Erythroblast (primary cell): ENCODE data around the gene RAB30.

Experiments
- GATA1 ChIP-seq: IDR thresholded peaks from 2 replicates; pipeline ENCODE4 v1.6.1; 2011; ENCODE audit warnings: low read depth, mild to moderate bottlenecking, control low read depth, low read length, moderate library complexity
- POLR2A ChIP-seq: IDR thresholded peaks from 2 replicates; pipeline ENCODE4 v1.6.1; 2011; ENCODE audit warnings: mild to moderate bottlenecking, low read length

GRCh38 chr11:82989628-82990404, 81.9 kb downstream of the RAB30 start:
- TF ChIP-seq POLR2A = no peak
- no peak for TF ChIP-seq GATA1
